GM19438 (cell line): ENCODE data around the gene MAP2K2.

Source experiments
- ATAC-seq: cut with Tn5 transposase; IDR thresholded peaks from one replicate; pipeline ENCODE4 v1.9.1; 2021; ENCODE audit warnings: low read depth; ENCODE audit not compliant: unreplicated experiment

The MAP2K2 gene

DNA sequence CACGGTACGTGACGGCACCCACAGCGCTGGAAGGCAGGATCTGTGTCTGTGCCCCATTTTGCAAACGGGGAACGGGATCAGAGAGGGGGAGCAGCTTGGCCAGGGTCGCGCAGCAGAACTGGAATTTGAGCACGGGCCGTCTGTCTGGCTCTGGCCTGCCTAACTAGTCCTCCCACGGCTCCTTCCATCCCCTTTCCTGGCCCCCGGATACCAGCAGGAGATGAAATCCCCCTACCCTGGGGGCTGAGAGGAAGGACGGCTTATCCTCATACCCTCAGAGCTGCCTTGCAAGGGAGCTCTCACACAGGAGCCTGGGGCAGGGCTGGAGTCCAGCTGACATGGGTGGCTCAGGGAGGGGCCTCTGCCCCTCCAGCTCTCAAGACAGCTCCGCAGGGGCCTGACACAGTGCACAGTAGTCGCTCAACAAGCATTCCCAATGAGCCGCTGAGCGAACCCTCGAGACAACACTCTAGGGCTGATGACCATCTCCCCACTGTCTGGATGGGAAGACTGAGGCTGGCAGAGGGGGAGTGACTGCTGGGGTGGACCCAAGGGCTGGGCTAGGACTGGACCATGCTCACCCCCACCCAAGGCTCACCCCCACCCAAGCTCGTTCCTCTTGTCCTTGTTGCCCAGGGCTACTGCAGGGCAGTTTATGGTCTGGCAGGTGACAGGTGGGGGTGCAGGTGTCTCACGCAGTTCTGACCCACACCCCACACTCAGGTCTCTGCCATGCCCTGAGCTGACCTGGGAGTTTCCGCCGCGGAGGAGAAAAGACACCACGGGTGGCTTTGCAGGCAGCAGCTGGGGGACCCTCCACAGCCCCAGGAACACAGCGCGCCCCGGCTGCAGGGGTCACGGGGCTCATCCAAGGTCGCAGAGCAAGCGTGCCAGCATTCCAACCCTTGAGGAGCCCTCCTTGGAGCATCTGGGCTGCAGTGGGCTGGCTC, 61.2 kb downstream of the MAP2K2 start:
- no peak for ATAC-seq

- ATAC-seq, result no peak
Observed at GRCh38 chr19:4061683-4062418, 62.1 kb downstream of the MAP2K2 start.

DNA sequence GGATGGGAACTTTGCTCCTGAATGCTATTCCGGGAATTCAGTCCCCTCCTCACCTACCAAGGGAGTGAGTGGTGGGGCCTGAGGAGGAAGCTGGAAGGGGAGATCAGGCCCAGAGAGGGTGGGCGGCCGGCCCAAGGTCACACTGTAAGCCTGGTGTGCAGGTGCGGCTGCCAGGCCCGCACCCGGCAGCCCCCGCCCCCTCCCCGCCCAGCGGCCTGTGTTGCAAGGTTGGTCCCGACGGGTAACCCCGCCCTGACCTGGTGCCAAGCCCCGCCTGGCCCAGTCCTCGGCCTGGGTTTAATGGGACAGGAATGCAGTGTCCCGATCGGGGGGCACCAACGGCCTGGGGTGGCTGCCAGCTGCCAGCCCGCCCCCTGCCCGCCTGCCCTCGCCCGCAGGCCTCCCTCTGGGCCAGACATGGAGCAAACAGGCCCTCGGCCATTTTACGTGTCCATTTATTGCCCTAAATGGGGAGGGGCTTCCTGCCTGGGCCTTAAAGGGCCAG, 62.7 kb downstream of the MAP2K2 start:
- ATAC-seq, result no peak

- no peak for ATAC-seq
Observed at GRCh38 chr19:4060621-4061177, 63.2 kb downstream of the MAP2K2 start.

DNA sequence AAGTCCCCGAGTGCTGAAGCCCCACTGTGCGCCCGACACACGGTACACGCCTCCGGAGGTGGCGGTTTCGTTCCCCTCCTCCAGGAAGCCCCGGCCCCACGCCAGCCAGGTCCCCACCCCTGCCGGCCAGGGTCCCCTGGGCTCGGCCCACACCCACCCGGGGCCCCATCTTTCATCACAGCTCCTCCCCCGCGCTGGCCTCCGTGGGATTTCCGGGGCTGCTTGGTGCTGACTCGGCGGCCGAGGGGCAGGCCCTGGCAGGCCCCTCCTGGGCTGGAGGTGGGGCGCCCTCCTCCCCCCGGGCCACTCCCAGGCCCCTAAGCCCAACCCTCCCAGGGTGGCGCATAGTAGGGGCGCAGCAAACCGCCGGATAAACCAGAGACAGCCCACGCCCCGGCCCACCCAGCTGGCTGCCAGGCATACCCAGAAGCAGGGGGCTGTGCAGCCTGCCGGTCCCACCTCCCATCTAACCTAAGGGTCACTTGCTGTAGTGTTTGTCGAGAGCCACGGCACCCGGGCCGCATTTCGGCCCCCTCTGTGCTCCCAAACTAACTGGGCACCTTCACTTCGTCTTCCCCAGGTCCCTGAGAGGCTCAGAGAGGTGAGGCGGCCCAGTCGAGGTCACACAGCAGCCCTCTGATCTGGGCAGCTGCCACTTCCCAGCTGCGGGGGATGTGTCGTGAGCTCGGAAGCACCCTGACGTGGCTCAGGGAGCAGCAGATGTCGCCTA, 63.9 kb downstream of the MAP2K2 start:
- ATAC-seq, result no peak

- no peak for ATAC-seq
Observed at GRCh38 chr19:4059453-4059871, 64.5 kb downstream of the MAP2K2 start.

DNA sequence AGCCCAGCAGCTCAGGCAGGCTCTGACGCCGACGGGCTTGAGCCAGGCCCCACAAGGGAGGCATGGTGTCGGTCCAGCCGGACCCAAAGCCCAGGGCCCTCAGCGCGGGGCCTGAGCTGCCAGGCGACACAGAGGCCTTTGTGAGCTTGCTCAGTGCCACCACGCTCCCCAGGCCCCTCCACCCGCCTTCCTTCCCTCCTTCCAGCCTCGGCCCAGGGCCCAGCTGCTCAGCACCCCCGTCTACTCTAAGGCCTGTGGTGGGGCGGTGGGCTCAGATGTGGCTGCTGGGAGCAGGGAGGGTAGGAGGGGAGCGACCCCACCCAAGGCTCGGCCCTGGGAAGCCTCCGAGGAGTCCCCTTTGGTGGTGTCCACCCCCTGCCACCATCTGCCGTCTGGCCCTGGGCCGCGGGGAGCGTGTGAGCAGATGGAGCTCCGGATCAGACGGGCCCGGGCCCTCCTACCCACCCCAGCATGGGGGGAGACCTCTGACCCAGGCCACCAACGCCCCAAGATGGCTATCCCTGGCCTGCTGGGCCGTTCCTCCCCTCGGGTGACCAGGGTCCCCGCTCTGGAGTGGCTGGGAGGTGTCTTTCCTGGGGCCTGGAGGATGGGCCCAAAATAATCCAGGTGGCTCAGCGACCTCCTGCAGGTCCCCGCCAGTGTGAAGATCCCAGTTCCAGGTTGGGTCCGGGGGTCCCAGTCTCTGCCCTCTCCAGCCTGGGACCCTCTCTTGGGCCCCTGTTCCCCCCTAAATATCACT, 65.0 kb downstream of the MAP2K2 start:
- no peak for ATAC-seq

DNA sequence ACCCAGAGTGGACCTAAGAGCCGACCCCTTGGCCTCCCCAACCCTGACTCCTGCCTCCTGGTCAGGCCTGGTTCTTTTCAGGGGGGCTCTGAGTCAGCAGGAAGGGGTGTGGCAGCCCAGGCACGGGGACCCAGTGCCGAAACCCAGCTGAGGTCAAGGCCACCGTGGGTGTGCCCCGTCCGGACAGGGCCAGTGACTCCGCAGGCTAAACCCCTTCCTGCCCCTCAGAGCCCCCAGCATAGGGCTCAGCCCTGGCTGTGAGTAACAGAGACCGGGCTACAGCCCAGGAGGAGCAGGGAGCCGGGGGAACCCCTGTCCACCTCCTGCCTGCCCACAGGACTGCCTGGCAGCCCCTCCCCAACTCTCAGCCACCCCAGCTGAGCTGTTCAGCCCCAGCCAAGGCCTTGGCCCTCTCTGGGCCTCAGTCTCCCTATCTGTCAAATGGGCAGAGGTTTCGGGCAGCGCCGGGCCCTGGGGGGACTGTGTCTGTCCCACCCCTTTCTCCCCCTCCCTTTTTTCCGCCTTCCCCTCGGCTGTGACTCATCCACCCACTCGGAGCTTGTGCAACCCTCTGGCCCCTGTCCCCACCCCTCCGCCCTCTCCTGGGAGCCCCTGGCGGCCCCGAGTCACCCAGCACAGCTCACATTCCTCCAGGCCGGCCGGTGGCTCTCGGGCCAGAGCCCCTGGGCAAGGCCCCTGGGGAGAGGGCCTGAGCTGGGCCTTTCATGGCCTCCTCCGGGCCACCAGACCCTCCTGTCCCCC, 65.8 kb downstream of the MAP2K2 start:
- ATAC-seq, result no peak

GRCh38 chr19:4055209-4055552, 68.7 kb downstream of the MAP2K2 start:
- no peak for ATAC-seq

DNA sequence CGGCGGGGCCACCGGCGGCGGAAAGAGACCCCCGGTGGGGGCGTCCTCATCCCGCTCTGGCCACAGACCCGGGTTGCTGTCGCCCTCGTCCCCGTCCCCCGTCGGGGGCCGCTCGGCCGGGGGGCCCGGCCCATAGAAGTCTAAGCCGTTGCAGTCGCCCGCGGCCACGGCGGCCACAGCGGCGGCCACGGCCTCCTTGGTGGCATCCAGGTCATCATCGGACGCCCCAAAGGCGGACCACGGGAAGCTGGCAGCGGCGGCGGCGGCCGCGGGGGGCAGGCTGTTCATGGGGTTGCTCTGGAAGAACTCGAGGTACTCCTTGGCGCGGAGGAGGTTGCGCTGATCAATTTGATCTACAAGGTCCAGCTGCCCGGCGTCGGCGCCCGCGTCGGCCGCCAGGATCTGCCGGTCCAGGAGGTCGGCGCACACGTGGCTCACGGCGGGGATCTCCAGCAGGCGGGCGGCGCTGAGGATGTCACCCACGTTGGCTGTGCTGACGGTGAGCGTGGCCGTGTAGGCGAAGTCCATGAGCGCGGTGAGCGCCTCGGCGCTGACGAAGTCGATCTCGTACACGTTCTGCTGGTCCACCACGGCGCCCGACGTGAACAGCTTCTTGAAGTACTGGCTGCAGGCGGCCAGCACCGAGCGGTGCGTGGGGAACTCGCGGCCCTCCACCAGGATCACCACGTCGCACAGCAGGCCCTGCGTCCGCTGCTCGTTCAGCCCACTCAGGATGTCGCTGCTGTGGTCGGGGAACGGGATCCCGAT, 69.3 kb downstream of the MAP2K2 start:
- ATAC-seq, result no peak

- no peak for ATAC-seq
Observed at GRCh38 chr19:4053423-4054324, 70.2 kb downstream of the MAP2K2 start.

GRCh38 chr19:4052993-4053422, 70.9 kb downstream of the MAP2K2 start:
- ATAC-seq, result no peak

- ATAC-seq, result no peak
Observed at GRCh38 chr19:4052114-4052992, 71.6 kb downstream of the MAP2K2 start.

- ATAC-seq, result no peak
Observed at GRCh38 chr19:4051175-4052101, 72.5 kb downstream of the MAP2K2 start.

- no peak for ATAC-seq
Observed at GRCh38 chr19:4049432-4049831, 74.5 kb downstream of the MAP2K2 start.
